K562 (cell line): ENCODE data around the gene SLC16A1. TPM values are rescaled to one million over a fixed set of nuclear protein-coding genes. Genes with fewer than 3 reads are reported as not detected.

ENCODE experiments used
- AFF4 ChIP-seq: sonication (generic); formaldehyde crosslinking; IDR thresholded peaks from 2 replicates; pipeline ENCODE4 v1.8.0; 2023; ENCODE audit warnings: mild to moderate bottlenecking, missing genetic modification reagents
- ARID2 ChIP-seq: fragments of 450-650 bp; IDR thresholded peaks from 2 replicates; pipeline ENCODE4 v1.6.1; 2017; ENCODE audit warnings: antibody characterized with exemption, mild to moderate bottlenecking
- ARNT ChIP-seq, 2 experiments: fragments of 450-650 bp; IDR thresholded peaks; 2 replicates each; pipeline ENCODE4 v1.6.1; 2016; ENCODE audit warnings: mild to moderate bottlenecking in 1 of 2
- ATF2 ChIP-seq: sonication (generic); formaldehyde crosslinking; IDR thresholded peaks from 2 replicates; pipeline ENCODE4 v1.8.1; 2022; ENCODE audit warnings: missing genetic modification reagents
- ATF4 ChIP-seq: fragments of 450-650 bp; formaldehyde crosslinking; IDR thresholded peaks from 2 replicates; pipeline ENCODE4 v1.4.0; 2022; ENCODE audit warnings: mild to moderate bottlenecking, moderate library complexity
- BHLHE40 ChIP-seq: IDR thresholded peaks from 2 replicates; pipeline ENCODE4 v1.6.1; 2011; ENCODE audit warnings: low read length, improper control_type of control experiment
- BRF1 ChIP-seq: IDR thresholded peaks from 3 replicates; pipeline ENCODE4 v1.6.1; 2011; ENCODE audit warnings: borderline replicate concordance, mild to moderate bottlenecking; ENCODE audit not compliant: insufficient read length; ENCODE audit errors: extremely low read depth
- CBFB ChIP-seq: sonication (generic); formaldehyde crosslinking; IDR thresholded peaks from 2 replicates; pipeline ENCODE4 v1.4.0; 2020; ENCODE audit warnings: mild to moderate bottlenecking, missing genetic modification reagents
- CEBPB ChIP-seq: fragments of 450-650 bp; IDR thresholded peaks from 2 replicates; pipeline ENCODE4 v1.6.1; 2016; ENCODE audit warnings: missing genetic modification characterization, missing compliant biosample characterization
- FOXJ2 ChIP-seq: fragments of 200-800 bp; sonication (Bioruptor generic); IDR thresholded peaks from 2 replicates; pipeline ENCODE4 v1.6.1; 2016; ENCODE audit warnings: missing genetic modification characterization, missing compliant biosample characterization
- FOXK2 ChIP-seq, 2 experiments: fragments of 450-650 bp; IDR thresholded peaks in 1 of 2; conservative IDR thresholded peaks in 1 of 2; 2 replicates each; pipeline ENCODE4 v1.6.1; 2016; ENCODE audit warnings: low read depth in 2 of 2, mild to moderate bottlenecking in 1 of 2
- HDAC1 ChIP-seq, 2 experiments: fragments of 450-650 bp; IDR thresholded peaks; 2 replicates each; pipeline ENCODE4 v1.6.1; 2016 to 2017; ENCODE audit warnings: inconsistent platforms in 1 of 2, mild to moderate bottlenecking in 1 of 2, moderate library complexity in 1 of 2
- HMBOX1 ChIP-seq: sonication (generic); IDR thresholded peaks from 2 replicates; pipeline ENCODE4 v1.6.1; 2016
- L3MBTL2 ChIP-seq: fragments of 450-650 bp; IDR thresholded peaks from 2 replicates; pipeline ENCODE4 v1.6.1; 2016; ENCODE audit warnings: mild to moderate bottlenecking, moderate library complexity
- MTA3 ChIP-seq: fragments of 450-650 bp; formaldehyde crosslinking; IDR thresholded peaks from 2 replicates; pipeline ENCODE4 v1.6.1; 2017; ENCODE audit warnings: mild to moderate bottlenecking, borderline replicate concordance
- NEUROD1 ChIP-seq: fragments of 150-350 bp; IDR thresholded peaks from 2 replicates; pipeline ENCODE4 v1.6.1; 2014; ENCODE audit warnings: borderline replicate concordance, low read length, low read depth; ENCODE audit not compliant: partially characterized antibody
- RBM25 ChIP-seq: fragments of 200-400 bp; formaldehyde crosslinking; IDR thresholded peaks from 2 replicates; pipeline ENCODE4 v1.6.1; 2018; ENCODE audit warnings: low read length, low read depth, moderate library complexity; ENCODE audit not compliant: severe bottlenecking
- SETDB1 ChIP-seq: IDR thresholded peaks from one replicate; pipeline ENCODE4 v1.6.1; 2012; ENCODE audit warnings: low read length, control low read depth, inconsistent platforms
- TAF9B ChIP-seq: fragments of 450-650 bp; IDR thresholded peaks from 2 replicates; pipeline ENCODE4 v1.6.1; 2018; ENCODE audit warnings: mild to moderate bottlenecking; ENCODE audit not compliant: partially characterized antibody
- ZNF57 ChIP-seq: fragments of 450-650 bp; formaldehyde crosslinking; IDR thresholded peaks from 2 replicates; pipeline ENCODE4 v1.4.0; 2020; ENCODE audit warnings: mild to moderate bottlenecking, moderate library complexity
- ZNF707 ChIP-seq: fragments of 250-450 bp; sonication (Bioruptor Pico); conservative IDR thresholded peaks from 2 replicates; pipeline ENCODE4 v1.8.0; 2022; ENCODE audit warnings: inconsistent platforms, mild to moderate bottlenecking, moderate library complexity
- ZNF717 ChIP-seq: fragments of 250-450 bp; sonication (Bioruptor Pico); IDR thresholded peaks from 2 replicates; pipeline ENCODE4 v1.5.0; 2021
- polyA plus RNA-seq, 8 experiments: library from polyadenylated mRNA; depleted of rRNA in 4 of 8; stranded (reverse) in 5 of 8; unstranded in 3 of 8; fragments of >200 nt; fragmentation: Nextera tagmentation in 2 of 8; fragmentation: Illumina TruSeq in 1 of 8; extraction: Ambion mirVana in 2 of 8; extraction: Trizol in 1 of 8; gene quantifications; 2 replicates each; pipeline versions ENCODE4 v1.2.1 to v1.2.3, GENCODE V29; 2011 to 2014; ENCODE audit warnings: inconsistent platforms in 1 of 8, missing spikeins in 1 of 8
- total RNA-seq, 7 experiments: library from RNA; depleted of rRNA in 6 of 7; stranded (reverse); fragments of >200 nt in 6 of 7; fragmentation: Illumina TruSeq in 2 of 7; extraction: Trizol in 2 of 7; gene quantifications; 2 replicates each; pipeline versions ENCODE4 v1.2.1 to v1.2.3, GENCODE V29; 2011 to 2021; ENCODE audit warnings: low replicate concordance in 1 of 7

The SLC16A1 gene
- total and polyA plus RNA-seq, 9 of the 15 experiments (the other 6 are each of a cell fraction or from before 2014, with no cell fraction given): 73.1 to 244 (median 117) TPM

- TF ChIP-seq NEUROD1 (no peak), FOXJ2 (tag) (peak; percentile 68), FOXK2 (conservative IDR thresholded peaks at IDR 0.05 in 1 of 2, IDR thresholded peaks at IDR 0.05 in 1 of 2; ENCODE audit: low read depth in 2 of 2) (peak in 1 of 2 experiments; percentile 31; a peak in 1 of 4 replicates), HDAC1 (IDR thresholded peaks at IDR 0.05) (peak in 1 of 2 experiments; percentile 33; a peak in 2 of 4 replicates), ZNF707 (peak; percentile 28; the same call in 1 of the 2 replicates), ZNF57 (CRISPR knock-in tag) (no peak), HMBOX1 (peak; percentile 63; the same call in 1 of the 2 replicates), MTA3 (no peak; the same call in 1 of the 2 replicates), ARNT (IDR thresholded peaks at IDR 0.05) (no peak), ZNF717 (CRISPR knock-in tag) (no peak), ATF2 (CRISPR knock-in tag) (no peak), ARID2 (0 out of 2 replicates have a peak, but pooled peaks have one; percentile 35), AFF4 (CRISPR knock-in tag) (no peak), BRF1 (no peak), ATF4 (CRISPR knock-in tag) (no peak), RBM25 (no peak), L3MBTL2 (no peak), BHLHE40 (0 out of 2 replicates have a peak, but pooled peaks have one; percentile 17), TAF9B (no peak), SETDB1 (no peak), CEBPB (tag) (no peak), CBFB (no peak)
Measured at GRCh38 chr1:112954945-112955772, 837 bp downstream of the SLC16A1 start (continued).
